ENCODE measurements around the gene BRI3BP.

DNA sequence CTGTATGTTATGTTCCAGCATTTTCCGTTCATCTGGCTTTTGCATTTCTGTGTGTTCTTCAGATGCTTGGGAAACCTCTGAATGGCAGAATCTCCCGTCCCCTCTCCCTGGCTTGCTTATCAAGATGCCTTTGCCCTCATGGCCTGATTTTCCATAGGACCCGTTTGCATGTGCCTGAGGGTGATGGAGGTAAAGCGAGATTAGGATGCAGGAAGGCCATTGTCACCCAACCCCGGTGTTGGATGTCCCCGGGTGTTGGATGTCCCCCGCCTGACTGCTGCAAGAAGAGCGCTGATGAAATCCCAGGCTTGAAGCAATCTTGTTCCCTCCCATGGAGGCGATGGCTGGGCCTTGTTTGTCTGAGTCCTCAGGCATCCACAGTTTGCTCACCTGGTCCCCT is 9.6 kb downstream of the BRI3BP start:
- TF ChIP-seq CTCF (IDR thresholded peaks at IDR 0.05) (no peak), POLR2A (IDR thresholded peaks at IDR 0.05) (no peak)
